HEK293 (cell line): Measurements from ENCODE around the gene ALDOA.

ENCODE experiments used
- CTCF ChIA-PET: fragments of 350-600 bp; formaldehyde crosslinking; extraction: SDS; loops from one replicate; lab custom pipeline; 2021; ENCODE audit warnings: antibody characterized with exemption; lab: Yijun Ruan, JAX
- POLR2A ChIA-PET: fragments of 300-600 bp; formaldehyde crosslinking; extraction: SDS; loops from one replicate; lab custom pipeline; 2020; ENCODE audit warnings: antibody characterized with exemption, inconsistent platforms; lab: Yijun Ruan, JAX
- H3K27ac ChIP-seq: fragments of 200-500 bp; sonication (Bioruptor generic); 2 replicates; pipeline ENCODE4 v1.5.1; 2014; ENCODE audit warnings: low read depth, low read length, control low read depth, inconsistent platforms; ENCODE audit errors: extremely low read depth
- H3K36me3 ChIP-seq, 2 experiments: fragments of 200-500 bp in 1 of 2; sonication (Bioruptor generic) in 1 of 2; 1 replicate in 1 of 2; 2 replicates in 1 of 2; pipeline ENCODE4 v1.5.1; 2014 to 2017; ENCODE audit warnings: inconsistent platforms in 2 of 2, low read length in 2 of 2; ENCODE audit not compliant: control insufficient read depth in 2 of 2, insufficient read depth in 1 of 2
- H3K4me1 ChIP-seq: fragments of 200-500 bp; sonication (Bioruptor generic); 2 replicates; pipeline ENCODE4 v1.5.1; 2014; ENCODE audit warnings: mild to moderate bottlenecking, low read length, inconsistent platforms; ENCODE audit not compliant: control insufficient read depth, insufficient read depth
- H3K4me3 ChIP-seq: 2 replicates; pipeline ENCODE4 v1.5.1; 2011; ENCODE audit warnings: low read depth, mild to moderate bottlenecking, control low read depth, low read length, moderate library complexity
- H3K9me3 ChIP-seq: fragments of 200-500 bp; sonication (Bioruptor generic); 2 replicates; pipeline ENCODE4 v1.5.1; 2014; ENCODE audit warnings: low read depth, low read length, inconsistent platforms; ENCODE audit not compliant: control insufficient read depth, insufficient read depth
- GLIS2 ChIP-seq: fragments of 450-650 bp; formaldehyde crosslinking; IDR thresholded peaks from 2 replicates; pipeline ENCODE4 v1.5.1; 2016; ENCODE audit warnings: missing biosample characterization, missing genetic modification characterization
- HOXC10 ChIP-seq: sonication (generic); formaldehyde crosslinking; IDR thresholded peaks from 2 replicates; pipeline ENCODE4 v1.8.1; 2023; ENCODE audit warnings: mild to moderate bottlenecking, missing genetic modification reagents
- IKZF3 ChIP-seq: fragments of 450-650 bp; IDR thresholded peaks from 2 replicates; pipeline ENCODE4 v1.5.0; 2018; ENCODE audit warnings: missing biosample characterization, mild to moderate bottlenecking, missing genetic modification characterization, moderate library complexity
- KLF1 ChIP-seq: fragments of 450-650 bp; formaldehyde crosslinking; IDR thresholded peaks from 2 replicates; pipeline ENCODE4 v1.5.1; 2016; ENCODE audit warnings: missing biosample characterization, missing genetic modification characterization
- PRDM1 ChIP-seq: fragments of 450-650 bp; formaldehyde crosslinking; IDR thresholded peaks from 2 replicates; pipeline ENCODE4; 2016; ENCODE audit warnings: missing biosample characterization, missing genetic modification characterization
- SP2 ChIP-seq: fragments of 450-650 bp; formaldehyde crosslinking; IDR thresholded peaks from 2 replicates; pipeline ENCODE4 v1.5.1; 2016; ENCODE audit warnings: missing biosample characterization, missing genetic modification characterization
- ZFHX2 ChIP-seq: fragments of 450-650 bp; formaldehyde crosslinking; conservative IDR thresholded peaks from 2 replicates; pipeline ENCODE4 v1.5.1; 2016; ENCODE audit warnings: missing biosample characterization, missing genetic modification characterization
- ZNF114 ChIP-seq: fragments of 450-650 bp; formaldehyde crosslinking; IDR thresholded peaks from 2 replicates; pipeline ENCODE4 v1.5.0; 2017; ENCODE audit warnings: missing biosample characterization, missing genetic modification characterization
- ZNF121 ChIP-seq: fragments of 450-650 bp; formaldehyde crosslinking; IDR thresholded peaks from 2 replicates; pipeline ENCODE4 v1.5.1; 2016; ENCODE audit warnings: missing biosample characterization, missing genetic modification characterization
- ZNF146 ChIP-seq: fragments of 450-650 bp; formaldehyde crosslinking; IDR thresholded peaks from 2 replicates; pipeline ENCODE4 v1.5.1; 2016; ENCODE audit warnings: missing biosample characterization, missing genetic modification characterization
- ZNF169 ChIP-seq: fragments of 450-650 bp; formaldehyde crosslinking; IDR thresholded peaks from 2 replicates; pipeline ENCODE4 v1.5.1; 2016; ENCODE audit warnings: missing biosample characterization, missing genetic modification characterization
- ZNF174 ChIP-seq: fragments of 450-650 bp; formaldehyde crosslinking; IDR thresholded peaks from 2 replicates; pipeline ENCODE4 v1.5.0; 2017; ENCODE audit warnings: missing biosample characterization, mild to moderate bottlenecking, missing genetic modification characterization
- ZNF48 ChIP-seq: fragments of 450-650 bp; formaldehyde crosslinking; IDR thresholded peaks from 2 replicates; pipeline ENCODE4 v1.5.1; 2016; ENCODE audit warnings: missing biosample characterization, missing genetic modification characterization
- ZNF555 ChIP-seq: fragments of 450-650 bp; formaldehyde crosslinking; conservative IDR thresholded peaks from 2 replicates; pipeline ENCODE4 v1.5.1; 2017; ENCODE audit warnings: missing biosample characterization, mild to moderate bottlenecking, missing genetic modification characterization, inconsistent platforms
- ZNF600 ChIP-seq: fragments of 450-650 bp; formaldehyde crosslinking; IDR thresholded peaks from 2 replicates; pipeline ENCODE4 v1.5.1; 2016; ENCODE audit warnings: missing biosample characterization, missing genetic modification characterization
- ZNF624 ChIP-seq: fragments of 450-650 bp; formaldehyde crosslinking; IDR thresholded peaks from 2 replicates; pipeline ENCODE4 v1.5.1; 2017; ENCODE audit warnings: missing biosample characterization, missing genetic modification characterization
- TF ChIP-seq, protein P1 (sequence below): fragments of 450-650 bp; formaldehyde crosslinking; IDR thresholded peaks from 2 replicates; pipeline ENCODE4 v1.5.1; 2017; ENCODE audit warnings: missing biosample characterization, missing genetic modification characterization
- TF ChIP-seq, protein P2 (sequence below): fragments of 450-650 bp; formaldehyde crosslinking; IDR thresholded peaks from 2 replicates; pipeline ENCODE4 v1.5.0; 2017; ENCODE audit warnings: missing biosample characterization, missing genetic modification characterization, borderline replicate concordance

ALDOA gene

DNA sequence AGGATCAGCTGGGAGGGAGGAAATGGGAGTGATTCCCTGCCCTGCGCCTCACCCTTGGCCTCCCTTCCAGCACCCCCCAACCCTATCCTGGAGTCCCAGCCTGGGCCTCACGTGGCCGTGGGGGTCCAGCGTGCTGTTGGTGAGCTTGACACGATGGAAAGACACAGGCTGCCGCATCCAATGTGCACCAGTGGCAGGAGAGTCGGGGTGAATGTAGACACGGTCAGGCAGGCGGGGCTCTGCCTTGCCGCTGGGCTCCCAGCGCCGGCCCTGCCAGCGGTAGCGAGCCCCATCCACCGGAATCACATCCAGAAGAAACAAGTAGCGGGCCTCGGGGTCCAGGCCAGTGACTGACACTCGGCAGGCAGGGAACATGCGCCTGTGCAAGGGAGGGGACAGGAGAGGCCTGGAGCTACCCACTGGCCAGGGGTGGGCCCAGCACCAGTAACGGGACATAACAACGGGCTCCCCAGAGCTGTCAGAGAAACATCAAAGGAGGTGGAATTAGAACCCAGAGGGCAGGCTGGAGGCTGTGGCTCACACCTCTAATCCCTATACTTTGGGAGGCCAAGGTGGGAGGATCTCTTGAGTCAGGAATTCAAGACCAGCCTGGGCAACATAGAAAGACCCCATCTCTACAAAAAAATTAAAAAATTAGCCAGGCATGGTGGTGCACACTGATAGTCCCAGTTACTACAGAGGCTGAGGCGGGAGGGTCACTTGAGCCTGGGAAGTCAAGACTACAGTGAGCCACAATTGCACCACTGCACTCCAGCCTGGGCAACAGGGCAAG is 23.5 kb downstream of the ALDOA start (continued):
- TF ChIP-seq HOXC10 (CRISPR knock-in tag) (no peak), ZNF624 (tag by site-specific recombination) (no peak), ZNF121 (tag by site-specific recombination) (peak; percentile 88), ZNF600 (peak; percentile 59), ZNF555 (no peak), ZNF169 (tag by site-specific recombination) (no peak)
- TF ChIP-seq, protein P1, sequence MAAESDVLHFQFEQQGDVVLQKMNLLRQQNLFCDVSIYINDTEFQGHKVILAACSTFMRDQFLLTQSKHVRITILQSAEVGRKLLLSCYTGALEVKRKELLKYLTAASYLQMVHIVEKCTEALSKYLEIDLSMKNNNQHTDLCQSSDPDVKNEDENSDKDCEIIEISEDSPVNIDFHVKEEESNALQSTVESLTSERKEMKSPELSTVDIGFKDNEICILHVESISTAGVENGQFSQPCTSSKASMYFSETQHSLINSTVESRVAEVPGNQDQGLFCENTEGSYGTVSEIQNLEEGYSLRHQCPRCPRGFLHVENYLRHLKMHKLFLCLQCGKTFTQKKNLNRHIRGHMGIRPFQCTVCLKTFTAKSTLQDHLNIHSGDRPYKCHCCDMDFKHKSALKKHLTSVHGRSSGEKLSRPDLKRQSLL, result no peak
- TF ChIP-seq, all 188 proteins: peak for 5

GRCh38 chr16:30090610-30091331 is 25.2 kb downstream of the ALDOA start:
- POLR2A ChIA-PET, result interaction anchor here (0.7 to 3.3 kb wide), 8 partner anchors 14 to 327 kb away, joined by 3 to 26 read pairs (median 6); partner anchors contain the start of genes ALDOA, MAPK3, PPP4C and PRRT2
- Histone ChIP-seq H3K9me3 (no peaks in the 10 kb centered on the region), H3K4me3 (no peak overlapping the region), H3K4me1 (no peaks in the 10 kb centered on the region), H3K27ac (no peak overlapping the region), H3K36me3 (peaks cover 0 to 26% of the 10 kb centered on the region in 2 experiments; a peak in 1 of 3 replicates)
- CTCF ChIA-PET, result interaction anchor here (0.6 to 5.0 kb wide), 20 partner anchors 9 to 437 kb away, joined by 3 to 38 read pairs (median 5); partner anchors contain the start of genes DCTPP1, GDPD3, PPP4C and ZNF771
- TF ChIP-seq ZNF146 (tag by site-specific recombination) (no peak), ZNF48 (tag by site-specific recombination) (no peak), ZNF174 (tag by site-specific recombination) (no peak), KLF1 (tag by site-specific recombination) (no peak), ZNF114 (tag by site-specific recombination) (no peak), HOXC10 (CRISPR knock-in tag) (no peak), GLIS2 (tag by site-specific recombination) (peak; percentile 8), ZFHX2 (tag by site-specific recombination) (no peak), IKZF3 (tag by site-specific recombination) (peak; percentile 41; the same call in 1 of the 2 replicates), SP2 (peak; percentile 34; the same call in 1 of the 2 replicates), PRDM1 (no peak)
- TF ChIP-seq, protein P2, sequence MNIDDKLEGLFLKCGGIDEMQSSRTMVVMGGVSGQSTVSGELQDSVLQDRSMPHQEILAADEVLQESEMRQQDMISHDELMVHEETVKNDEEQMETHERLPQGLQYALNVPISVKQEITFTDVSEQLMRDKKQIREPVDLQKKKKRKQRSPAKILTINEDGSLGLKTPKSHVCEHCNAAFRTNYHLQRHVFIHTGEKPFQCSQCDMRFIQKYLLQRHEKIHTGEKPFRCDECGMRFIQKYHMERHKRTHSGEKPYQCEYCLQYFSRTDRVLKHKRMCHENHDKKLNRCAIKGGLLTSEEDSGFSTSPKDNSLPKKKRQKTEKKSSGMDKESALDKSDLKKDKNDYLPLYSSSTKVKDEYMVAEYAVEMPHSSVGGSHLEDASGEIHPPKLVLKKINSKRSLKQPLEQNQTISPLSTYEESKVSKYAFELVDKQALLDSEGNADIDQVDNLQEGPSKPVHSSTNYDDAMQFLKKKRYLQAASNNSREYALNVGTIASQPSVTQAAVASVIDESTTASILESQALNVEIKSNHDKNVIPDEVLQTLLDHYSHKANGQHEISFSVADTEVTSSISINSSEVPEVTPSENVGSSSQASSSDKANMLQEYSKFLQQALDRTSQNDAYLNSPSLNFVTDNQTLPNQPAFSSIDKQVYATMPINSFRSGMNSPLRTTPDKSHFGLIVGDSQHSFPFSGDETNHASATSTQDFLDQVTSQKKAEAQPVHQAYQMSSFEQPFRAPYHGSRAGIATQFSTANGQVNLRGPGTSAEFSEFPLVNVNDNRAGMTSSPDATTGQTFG (tag by site-specific recombination), result no peak
